ENCODE measurements around the gene VAMP5.

DNA sequence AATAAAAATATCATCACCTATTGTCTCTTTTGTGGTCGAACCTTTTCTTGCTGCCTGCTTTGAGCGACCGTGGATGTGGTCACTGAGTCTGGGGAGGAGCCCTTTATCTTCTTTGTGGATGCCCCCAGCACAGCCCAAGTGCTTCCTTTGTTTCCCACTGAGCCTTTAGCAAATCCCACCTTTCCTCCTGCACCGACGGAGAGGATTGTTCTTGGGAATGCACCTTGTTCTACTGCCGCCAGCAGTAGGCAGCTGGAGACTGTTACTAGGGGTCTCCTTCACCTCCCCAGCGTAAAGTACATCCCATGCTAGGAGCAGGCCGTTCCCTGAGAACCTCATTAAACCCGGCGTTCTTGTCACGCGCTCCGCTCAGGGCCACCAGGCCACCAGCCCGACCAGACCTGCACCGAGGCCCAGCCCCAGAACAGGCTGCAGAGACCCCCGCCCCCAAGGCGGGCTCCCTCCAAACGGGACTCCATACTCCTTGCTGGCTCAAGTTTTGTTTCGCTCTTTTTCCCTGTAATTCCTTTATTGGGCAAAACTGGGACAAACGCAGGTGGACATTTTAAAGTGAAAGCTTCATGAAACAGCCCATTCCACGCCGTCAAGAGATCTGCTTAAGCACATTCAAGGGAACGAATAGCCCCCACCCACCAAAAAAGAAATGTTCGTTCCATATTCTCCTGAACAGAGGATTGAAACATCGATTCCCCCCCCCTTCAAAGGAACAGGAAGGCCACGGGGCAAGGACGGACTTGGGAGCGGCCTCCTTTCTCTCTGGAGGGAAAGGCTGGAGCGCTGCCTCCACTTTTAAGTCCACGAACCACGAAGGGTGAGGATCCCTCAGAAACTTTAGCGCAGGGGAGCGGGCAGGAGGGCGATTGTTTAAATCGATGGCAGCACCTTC, 46.4 kb upstream of the VAMP5 start:
- TF ChIP-seq, protein P1, sequence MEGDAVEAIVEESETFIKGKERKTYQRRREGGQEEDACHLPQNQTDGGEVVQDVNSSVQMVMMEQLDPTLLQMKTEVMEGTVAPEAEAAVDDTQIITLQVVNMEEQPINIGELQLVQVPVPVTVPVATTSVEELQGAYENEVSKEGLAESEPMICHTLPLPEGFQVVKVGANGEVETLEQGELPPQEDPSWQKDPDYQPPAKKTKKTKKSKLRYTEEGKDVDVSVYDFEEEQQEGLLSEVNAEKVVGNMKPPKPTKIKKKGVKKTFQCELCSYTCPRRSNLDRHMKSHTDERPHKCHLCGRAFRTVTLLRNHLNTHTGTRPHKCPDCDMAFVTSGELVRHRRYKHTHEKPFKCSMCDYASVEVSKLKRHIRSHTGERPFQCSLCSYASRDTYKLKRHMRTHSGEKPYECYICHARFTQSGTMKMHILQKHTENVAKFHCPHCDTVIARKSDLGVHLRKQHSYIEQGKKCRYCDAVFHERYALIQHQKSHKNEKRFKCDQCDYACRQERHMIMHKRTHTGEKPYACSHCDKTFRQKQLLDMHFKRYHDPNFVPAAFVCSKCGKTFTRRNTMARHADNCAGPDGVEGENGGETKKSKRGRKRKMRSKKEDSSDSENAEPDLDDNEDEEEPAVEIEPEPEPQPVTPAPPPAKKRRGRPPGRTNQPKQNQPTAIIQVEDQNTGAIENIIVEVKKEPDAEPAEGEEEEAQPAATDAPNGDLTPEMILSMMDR (IDR thresholded peaks at IDR 0.05 in 8 of 11, conservative IDR thresholded peaks at IDR 0.05 in 3 of 11) = no peak
- TF ChIP-seq POLR2AphosphoS5 (IDR thresholded peaks at IDR 0.05) = peak; percentile 25 to 61 (median 36)
- TF ChIP-seq POLR2A (IDR thresholded peaks at IDR 0.05) = no peak

All from spleen (tissue), 7 donors.